GM19455 (cell line): Measurements from ENCODE around the gene TUBB.

Experiments used
- ATAC-seq: cut with Tn5 transposase; IDR thresholded peaks from one replicate; pipeline ENCODE4 v1.9.1; 2021; ENCODE audit not compliant: unreplicated experiment

TUBB gene

GRCh38 chr6:30719791-30720737, at the start of gene TUBB:
TSS of gene TUBB (plus strand) at chr6:30720352. CDS start at chr6:30720507, 155 bp downstream.
- peak; percentile 31 for ATAC-seq

GRCh38 chr6:30670760-30671527, 49.2 kb upstream of the TUBB start:
- no peak for ATAC-seq

- ATAC-seq = peak; percentile 68
These were observed 47.5 kb upstream of the TUBB start, which contains the start of gene DHX16 for GRCh38 chr6:30672445-30673253. TSS of gene DHX16 (minus strand) at chr6:30673006. CDS start at chr6:30672841, 165 bp downstream.

- ATAC-seq = no peak
These were observed 43.4 kb upstream of the TUBB start for GRCh38 chr6:30676660-30677285.

- ATAC-seq = no peak
These were observed 41.0 kb upstream of the TUBB start for GRCh38 chr6:30678964-30679726.

- no peak for ATAC-seq
These were observed 40.2 kb upstream of the TUBB start for GRCh38 chr6:30679765-30680535.

GRCh38 chr6:30681766-30682142, 38.4 kb upstream of the TUBB start:
- ATAC-seq = no peak

- peak; percentile 46 for ATAC-seq
These were observed 37.7 kb upstream of the TUBB start for GRCh38 chr6:30682143-30683117.

GRCh38 chr6:30683183-30683979, 36.8 kb upstream of the TUBB start:
- ATAC-seq = no peak

GRCh38 chr6:30683980-30684338, 36.2 kb upstream of the TUBB start:
- ATAC-seq = no peak

GRCh38 chr6:30684386-30685156, 35.6 kb upstream of the TUBB start:
- ATAC-seq = no peak

GRCh38 chr6:30685157-30686008, 34.8 kb upstream of the TUBB start:
- ATAC-seq = no peak

GRCh38 chr6:30686009-30686907, 33.9 kb upstream of the TUBB start, which contains the start of gene PPP1R18:
TSS of gene PPP1R18 (minus strand) at chr6:30686645. CDS start at chr6:30686018, 627 bp downstream.
- no peak for ATAC-seq

GRCh38 chr6:30686908-30687658, 33.1 kb upstream of the TUBB start:
- ATAC-seq = peak; percentile 33
